ENCODE data around the gene GPR143. TPM values are rescaled to one million over a fixed set of nuclear protein-coding genes. Genes with fewer than 3 reads are reported as not detected.

Gene GPR143
- total and polyA plus RNA-seq, 10 of the 15 experiments (the other 5 are each of a cell fraction or from before 2014, with no cell fraction given), result 0.05 to 0.31 (median 0.15) TPM; not detected in 5

GRCh38 chrX:9724711-9725110, 40.9 kb downstream of the GPR143 start:
- CTCF ChIA-PET, result interaction anchor here (0.6 kb wide), 1 partner anchor 26 kb away, joined by 3 read pairs; no protein-coding TSS in a partner anchor
- FAIRE-seq, result no peak

GRCh38 chrX:9717376-9717775, 48.3 kb downstream of the GPR143 start:
- no peak for DNase-seq (ENCODE audit: low read depth, low spot score)
- no peaks in the 10 kb centered on the region; the same call in 2 of the 3 replicates for H3K9me3 ChIP-seq (replicated peaks; ENCODE audit: control insufficient read depth, insufficient read depth, low read length)
- no peak for ATAC-seq
- in situ Hi-C loops (cut with MboI), result loop anchor here (25.0 kb wide), 1 partner anchor 1730 kb away; no protein-coding TSS in a partner anchor
- intact Hi-C loops (cut with micrococcal nuclease; ENCODE audit: unreplicated experiment), result no loop called here
- no peak overlapping the region for H3K4me3 ChIP-seq
- no peaks in the 10 kb centered on the region for H4K20me1 ChIP-seq (ENCODE audit: control insufficient read depth, insufficient read depth)
- SMC1A ChIA-PET (ENCODE audit: uncharacterized antibody, unreplicated experiment), result interaction anchor here (1.0 kb wide), 1 partner anchor 748 kb away, joined by 3 read pairs; no protein-coding TSS in a partner anchor
- WGBS (ENCODE audit: insufficient coverage, insufficient replicate concordance, low lambda C conversion rate, missing lambda C conversion rate), result 73% methylated on average over 21 of the region's 21 CpGs
- H2AFZ ChIP-seq (ENCODE audit: control insufficient read depth, low read depth, low read length), result no peak overlapping the region
- no TSS peak for BruUV-seq (replicated peaks)
- H3K27me3 ChIP-seq (replicated peaks in 1 of 2; ENCODE audit: control insufficient read depth in 2 of 2, insufficient read depth in 2 of 2, low read length in 1 of 2), result no peaks in the 10 kb centered on the region
- POLR2A ChIA-PET, result no interaction called here
- H3K79me2 ChIP-seq (ENCODE audit: control insufficient read depth, insufficient read depth, low read length), result no peaks in the 10 kb centered on the region
- no peaks in the 10 kb centered on the region for H3K4me1 ChIP-seq (ENCODE audit: control insufficient read depth, insufficient read depth, low read length)
- CTCF ChIA-PET, result no interaction called here
- H3K27ac ChIP-seq (ENCODE audit: control insufficient read depth, insufficient read depth), result no peak overlapping the region
- H3K4me2 ChIP-seq (ENCODE audit: control insufficient read depth, insufficient read depth), result no peak overlapping the region
- no peak overlapping the region for H3K9ac ChIP-seq (ENCODE audit: control insufficient read depth, insufficient read depth, low read length)
- peaks cover 0 to 1% of the 10 kb centered on the region in 2 experiments; a peak in 2 of 4 replicates for H3K36me3 ChIP-seq (ENCODE audit: control insufficient read depth in 2 of 2, insufficient read depth in 2 of 2, low read length in 1 of 2)
- no peak for FAIRE-seq
- RAD21 ChIA-PET (ENCODE audit: unreplicated experiment), result no interaction called here
- TF ChIP-seq CBX5 (IDR thresholded peaks at IDR 0.05; ENCODE audit: low read depth), result no peak
- TF ChIP-seq ZNF687 (IDR thresholded peaks at IDR 0.05), result no peak
- no peak for TF ChIP-seq BHLHE40 (IDR thresholded peaks at IDR 0.05; ENCODE audit: borderline replicate concordance in 1 of 2, low read depth in 2 of 2, low read length in 1 of 2)
- no peak for TF ChIP-seq TARDBP (IDR thresholded peaks at IDR 0.05; ENCODE audit: borderline replicate concordance)
- no peak for TF ChIP-seq NBN (IDR thresholded peaks at IDR 0.05)
- no peak for TF ChIP-seq MEF2B (IDR thresholded peaks at IDR 0.05; ENCODE audit: partially characterized antibody, poor library complexity, severe bottlenecking)
- TF ChIP-seq CBX3 (IDR thresholded peaks at IDR 0.05; ENCODE audit: borderline replicate concordance, low read depth), result no peak
- no peak for TF ChIP-seq MYC (IDR thresholded peaks at IDR 0.05; ENCODE audit: insufficient read depth, insufficient read length, insufficient replicate concordance, low read length, severe bottlenecking)
- TF ChIP-seq MTA2 (IDR thresholded peaks at IDR 0.05; ENCODE audit: low read depth), result no peak

More at GRCh38 chrX:9724711-9725110, 40.9 kb downstream of the GPR143 start:
- Histone ChIP-seq H3K9ac (ENCODE audit: control insufficient read depth, insufficient read depth, low read length) (no peak overlapping the region), H3K9me3 (replicated peaks; ENCODE audit: control insufficient read depth, insufficient read depth, low read length) (peaks cover 1% of the 10 kb centered on the region; the same call in 1 of the 3 replicates), H3K79me2 (ENCODE audit: control insufficient read depth, insufficient read depth, low read length) (no peaks in the 10 kb centered on the region), H2AFZ (ENCODE audit: control insufficient read depth, low read depth, low read length) (no peak overlapping the region), H3K4me3 (no peak overlapping the region), H3K36me3 (ENCODE audit: control insufficient read depth in 2 of 2, insufficient read depth in 2 of 2, low read length in 1 of 2) (no peaks in the 10 kb centered on the region), H4K20me1 (ENCODE audit: control insufficient read depth, insufficient read depth) (no peaks in the 10 kb centered on the region), H3K27ac (ENCODE audit: control insufficient read depth, insufficient read depth) (no peak overlapping the region), H3K4me2 (ENCODE audit: control insufficient read depth, insufficient read depth) (no peak overlapping the region), H3K4me1 (ENCODE audit: control insufficient read depth, insufficient read depth, low read length) (no peaks in the 10 kb centered on the region), H3K27me3 (replicated peaks in 1 of 2; ENCODE audit: control insufficient read depth in 2 of 2, insufficient read depth in 2 of 2, low read length in 1 of 2) (no peaks in the 10 kb centered on the region)
- TF ChIP-seq STAT1 (conservative IDR thresholded peaks at IDR 0.05) (no peak), TCF3 (IDR thresholded peaks at IDR 0.05; ENCODE audit: borderline replicate concordance, insufficient read depth, low read depth, low read length) (no peak), SIN3A (IDR thresholded peaks at IDR 0.05; ENCODE audit: low read depth, low read length) (no peak), MEF2A (IDR thresholded peaks at IDR 0.05; ENCODE audit: insufficient read depth, low read depth, low read length) (no peak), JUND (IDR thresholded peaks at IDR 0.05; ENCODE audit: low read depth, low read length) (no peak), SMAD1 (IDR thresholded peaks at IDR 0.05; ENCODE audit: low read depth, partially characterized antibody) (no peak), ATF7 (IDR thresholded peaks at IDR 0.05; ENCODE audit: low read depth) (no peak), RCOR1 (conservative IDR thresholded peaks at IDR 0.05; ENCODE audit: low read depth, low read length) (no peak)
- ChIA-PET RAD21 (ENCODE audit: unreplicated experiment) (no interaction called here), POLR2A (no interaction called here), SMC1A (ENCODE audit: uncharacterized antibody, unreplicated experiment) (no interaction called here)
- BruUV-seq (replicated peaks), result no TSS peak
- WGBS (ENCODE audit: insufficient coverage, insufficient replicate concordance, low lambda C conversion rate, missing lambda C conversion rate), result 27% methylated on average over 2 of the region's 2 CpGs
- in situ Hi-C loops (cut with MboI), result loop anchor here (25.0 kb wide), 1 partner anchor 1737 kb away; no protein-coding TSS in a partner anchor
- intact Hi-C loops (cut with micrococcal nuclease; ENCODE audit: unreplicated experiment), result no loop called here
- no peak for DNase-seq (ENCODE audit: low read depth, low spot score)
- ATAC-seq, result no peak

All from GM12878 (cell line).